ENCODE results near the gene ZCCHC2.

ZCCHC2 gene

DNA sequence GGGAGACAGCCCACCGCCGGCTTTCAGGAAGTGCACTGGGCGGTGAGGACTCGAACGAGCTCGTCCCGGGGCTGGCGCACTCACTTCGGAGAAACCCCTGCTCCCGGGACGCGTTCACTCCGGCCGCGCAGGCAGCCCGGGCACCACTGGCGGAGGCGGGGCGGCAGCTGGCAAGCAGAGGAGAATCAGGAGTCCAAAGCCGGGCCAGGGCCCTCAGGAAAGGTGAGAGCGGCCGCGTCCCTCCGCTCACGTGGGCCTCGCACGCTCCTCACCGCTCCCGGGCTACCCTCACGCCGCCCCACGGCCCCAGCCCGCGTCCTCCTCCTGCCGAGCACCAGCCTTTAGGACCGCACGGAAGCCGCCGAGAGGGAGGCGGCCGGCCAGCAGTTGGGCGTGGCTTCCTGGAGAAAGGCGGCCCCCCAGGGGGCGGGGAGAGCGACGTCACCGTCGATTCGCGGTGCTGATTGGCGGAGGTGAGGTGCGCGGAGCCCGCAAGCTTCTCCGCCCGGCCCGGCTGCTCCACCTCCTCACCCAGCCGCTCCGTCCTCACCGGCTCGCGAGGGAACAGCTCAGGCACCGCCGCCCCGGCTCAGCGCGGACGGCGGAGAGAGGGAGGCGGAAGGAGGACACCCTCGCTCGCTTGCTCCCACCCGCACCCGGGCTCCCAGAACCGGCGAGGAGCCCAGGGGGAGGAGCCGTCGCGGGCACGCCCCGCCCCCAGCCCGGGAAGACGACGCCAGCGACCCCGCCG, at the start of gene ZCCHC2:
Gene ZCCHC2 (plus strand): TSS at position 522 of the 751 bp plus-strand sequence. CDS start 400 bp downstream, outside the sequence.
- peak; percentile 97 for FAIRE-seq

DNA sequence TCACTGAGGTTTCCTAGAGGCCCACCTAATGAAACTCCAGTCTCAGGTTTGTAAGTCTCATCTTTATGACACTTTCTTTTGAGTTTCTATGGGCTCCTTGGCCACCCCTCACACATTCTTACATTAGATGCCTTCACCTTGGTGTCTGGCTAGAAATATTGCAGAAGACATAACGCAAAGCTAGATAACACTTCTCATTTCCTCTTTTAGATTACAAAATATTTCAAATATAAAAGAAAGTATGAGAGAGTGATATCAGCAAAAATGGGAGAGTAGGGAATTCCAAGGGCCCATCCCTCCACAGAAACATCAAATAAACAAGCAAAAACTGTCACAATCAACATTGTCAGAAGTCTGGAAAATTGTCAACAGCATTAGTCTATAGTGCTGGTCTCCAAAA, 43.3 kb upstream of the ZCCHC2 start:
- FAIRE-seq: no peak

DNA sequence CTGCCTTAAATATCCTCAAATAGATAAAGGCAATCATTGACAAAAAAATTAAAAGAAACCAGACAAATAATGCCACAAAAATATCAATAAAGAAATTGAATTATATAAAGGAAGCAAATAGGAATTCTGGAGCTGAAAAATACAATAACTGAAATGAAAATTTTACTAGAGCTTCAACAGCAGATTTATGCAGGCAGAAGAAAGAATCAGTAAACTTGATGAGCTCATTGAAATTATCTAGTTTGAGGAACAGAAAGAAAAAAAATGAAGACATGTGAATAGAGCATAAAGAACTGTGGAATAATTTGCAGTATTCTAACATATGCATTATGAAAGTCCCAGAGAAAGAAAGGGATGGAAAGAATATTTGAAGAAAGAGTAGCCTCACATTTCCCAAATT, 41.9 kb upstream of the ZCCHC2 start:
- no peak for FAIRE-seq

DNA sequence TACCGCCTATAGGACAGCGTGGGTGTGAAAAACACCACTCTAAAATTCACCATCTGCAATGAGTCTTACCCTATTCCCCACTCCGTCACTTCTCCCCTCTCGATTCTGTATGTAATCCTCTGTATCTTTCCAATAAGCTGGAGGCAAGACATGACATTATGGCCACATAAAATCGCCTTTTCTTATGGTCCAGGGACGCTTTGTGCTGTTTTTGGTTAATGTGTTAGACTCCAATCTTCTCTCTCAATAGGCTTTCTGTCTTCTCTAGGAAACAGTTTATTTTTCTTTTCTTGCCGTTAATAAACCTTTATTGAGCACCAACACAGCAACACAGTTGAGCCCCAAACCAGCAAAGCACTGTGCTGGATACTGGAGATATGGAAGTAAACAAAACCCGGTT, 37.9 kb upstream of the ZCCHC2 start:
- no peak for FAIRE-seq

DNA sequence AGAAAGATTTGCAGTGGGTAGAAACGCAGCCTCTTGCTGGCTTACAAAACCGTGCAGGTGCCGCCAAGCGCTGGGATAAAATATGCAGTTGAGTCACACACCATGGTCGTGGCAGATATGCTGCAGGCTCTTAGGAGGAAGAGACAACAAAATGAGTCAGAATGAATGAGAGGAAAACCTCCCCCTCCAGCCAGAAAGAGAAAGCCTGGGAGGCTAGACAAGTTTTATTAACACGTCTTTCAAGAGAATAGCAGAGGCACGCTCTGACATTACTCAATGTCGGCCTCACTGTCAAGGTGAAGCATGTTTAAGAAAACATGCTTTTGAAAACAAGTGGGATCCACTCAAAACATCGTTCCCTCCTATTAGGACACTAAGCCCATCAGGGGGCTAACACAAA, 37.1 kb upstream of the ZCCHC2 start:
- no peak for FAIRE-seq

DNA sequence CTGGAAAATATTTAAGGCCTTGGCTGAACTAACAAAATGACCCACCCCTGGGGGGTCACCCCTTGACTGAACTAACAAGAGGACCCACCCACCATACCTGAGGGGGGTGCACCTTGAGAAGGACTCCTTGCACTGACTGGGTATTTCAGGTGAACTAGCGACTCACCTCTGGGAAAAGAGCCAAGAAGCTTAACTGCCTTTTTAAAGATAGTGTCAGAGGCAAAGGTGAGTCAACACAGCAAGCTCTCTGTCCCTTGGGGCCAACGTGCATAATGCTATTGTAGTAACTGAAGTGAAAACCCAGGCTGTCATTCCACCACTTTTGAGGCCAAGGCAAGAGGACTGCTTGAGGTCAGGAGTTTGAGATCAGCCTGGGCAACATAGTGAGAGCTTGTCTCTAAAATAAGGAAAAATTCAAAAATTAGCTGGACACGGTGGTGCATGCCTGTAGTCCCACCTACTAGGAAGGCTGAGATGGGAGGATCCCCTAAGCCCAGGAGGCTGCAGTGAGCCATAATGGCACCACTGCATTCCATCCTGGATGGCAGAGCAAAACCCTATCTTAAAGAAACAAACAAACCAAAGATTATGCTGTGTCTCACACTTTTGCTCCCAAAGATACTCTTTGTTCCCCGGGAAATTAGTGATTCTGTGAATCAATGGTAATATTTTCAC, 36.4 kb upstream of the ZCCHC2 start:
- FAIRE-seq: no peak

DNA sequence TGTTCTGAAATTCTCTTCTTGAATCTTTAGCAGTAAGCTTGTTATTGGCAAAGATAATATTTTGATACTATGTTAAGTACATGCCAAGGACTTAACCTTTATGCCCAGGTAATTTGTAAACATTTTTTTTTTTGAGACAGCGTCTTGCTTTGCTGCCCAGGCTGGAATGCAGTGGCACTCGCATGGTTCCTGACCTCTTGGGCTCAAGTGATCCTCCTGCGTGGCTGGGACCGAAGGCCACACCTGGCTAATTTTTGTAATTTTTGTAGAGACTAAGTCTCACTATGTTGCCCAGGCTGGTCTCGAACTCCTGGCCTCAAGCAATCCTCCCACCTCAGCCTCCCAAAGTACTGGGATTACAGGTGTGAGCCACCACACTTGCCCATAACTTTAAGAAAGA, 35.7 kb upstream of the ZCCHC2 start:
- FAIRE-seq: no peak

DNA sequence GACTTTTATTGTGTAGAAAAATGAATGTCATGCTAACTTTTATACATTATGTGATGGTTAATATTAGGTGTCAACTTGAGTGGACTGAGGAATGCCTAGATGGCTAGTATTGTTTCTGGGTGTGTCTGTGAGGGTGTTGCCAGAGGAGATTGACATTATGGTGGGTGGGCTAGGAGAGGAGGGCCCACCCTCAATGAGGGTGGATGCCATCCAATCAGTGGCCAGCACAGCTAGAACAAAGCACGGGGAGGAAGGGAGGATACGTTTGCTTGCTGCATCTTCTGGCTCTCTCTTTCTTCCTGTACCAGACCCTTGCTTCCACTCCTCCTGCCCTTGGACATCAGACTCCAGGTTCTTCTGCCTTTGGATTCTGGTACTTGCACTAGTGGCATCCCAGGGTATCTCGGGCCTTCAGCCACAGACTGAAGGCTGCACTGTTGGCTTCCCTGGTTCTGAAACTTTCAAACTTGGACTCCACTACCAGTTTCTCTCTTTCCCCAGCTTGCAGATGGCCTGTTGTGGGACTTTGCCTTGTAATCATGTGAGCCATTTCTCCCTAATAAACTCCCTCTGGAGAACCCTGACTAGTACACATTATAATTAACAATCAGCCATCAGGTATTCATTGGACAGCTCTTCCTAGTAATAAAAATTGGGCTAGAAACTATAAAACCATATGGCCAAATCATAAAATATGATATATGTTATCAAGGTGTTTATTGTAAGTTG, 31.7 kb upstream of the ZCCHC2 start:
- FAIRE-seq: no peak

DNA sequence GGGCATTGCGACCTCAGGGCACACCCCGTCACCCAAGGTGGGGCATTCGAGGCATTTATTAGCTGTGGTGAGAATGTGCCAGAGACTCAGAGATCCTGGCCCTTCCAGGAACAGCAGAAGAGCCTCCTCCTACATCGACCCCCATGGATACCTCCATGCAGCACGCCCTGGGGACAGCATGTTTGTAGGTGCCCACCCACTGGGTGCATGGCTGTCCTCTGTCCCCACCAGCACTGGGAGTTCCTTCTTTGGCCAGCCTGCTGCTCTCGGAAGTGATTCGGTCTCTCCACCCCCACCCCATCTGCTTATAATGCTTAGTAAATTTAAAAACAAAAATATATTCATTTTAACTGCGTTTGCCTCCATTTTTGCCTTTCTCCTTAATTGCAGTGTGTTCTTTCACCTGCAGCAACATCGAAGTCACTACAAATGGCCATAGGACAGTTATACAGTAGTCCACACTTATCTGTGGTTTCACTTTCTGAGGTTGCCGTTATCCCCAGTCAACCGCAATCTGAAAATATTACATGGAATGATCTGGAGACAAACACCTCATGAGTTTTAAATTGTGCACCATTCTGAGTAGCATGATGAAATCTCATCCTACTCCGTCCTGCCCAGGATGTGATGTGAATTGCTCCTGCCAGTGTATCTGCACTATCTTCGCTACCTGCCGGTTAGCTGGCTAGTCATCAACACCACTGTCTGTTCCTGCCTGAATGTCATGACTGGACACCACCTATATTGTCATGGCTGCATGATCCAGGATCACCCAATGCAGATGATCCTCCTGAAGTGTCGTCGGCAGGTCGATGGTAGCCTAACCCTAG, 29.6 kb upstream of the ZCCHC2 start:
- FAIRE-seq: no peak

DNA sequence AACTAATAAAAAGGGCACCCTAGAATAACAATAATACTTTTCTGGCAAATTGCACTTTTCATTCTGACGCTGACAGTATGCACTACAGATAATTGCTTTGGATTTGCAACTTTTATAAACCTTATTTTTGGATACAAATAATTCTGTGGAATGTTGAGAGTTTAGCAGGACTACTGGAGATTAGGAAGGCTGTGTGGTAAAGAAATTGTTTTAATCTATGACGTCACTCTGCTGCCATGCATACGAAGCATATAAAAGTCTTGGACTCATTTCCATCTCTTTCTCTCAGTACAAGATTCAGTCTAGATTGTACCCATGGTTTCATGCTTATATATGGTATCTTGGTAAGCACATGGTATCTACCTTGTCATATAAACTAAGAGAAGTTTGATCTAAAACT, 28.1 kb upstream of the ZCCHC2 start:
- FAIRE-seq: no peak

DNA sequence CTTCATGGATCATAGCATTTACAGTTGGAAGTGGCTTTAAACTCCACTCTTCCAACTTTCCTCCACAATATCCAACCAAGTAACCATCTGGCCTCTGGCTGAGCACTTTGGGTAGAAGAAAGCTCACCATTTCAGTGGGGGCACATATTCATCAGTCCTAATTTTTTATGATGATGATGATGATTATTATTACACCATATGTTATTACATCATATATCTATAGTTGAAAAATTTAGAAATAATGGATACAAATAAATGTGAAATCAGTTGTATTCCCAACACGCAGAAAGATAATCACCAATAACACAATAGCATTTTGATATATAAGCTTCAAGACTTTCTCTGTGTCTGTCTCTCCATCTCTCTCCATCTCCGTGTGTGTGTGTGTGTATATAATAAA, 26.6 kb upstream of the ZCCHC2 start:
- FAIRE-seq: no peak

DNA sequence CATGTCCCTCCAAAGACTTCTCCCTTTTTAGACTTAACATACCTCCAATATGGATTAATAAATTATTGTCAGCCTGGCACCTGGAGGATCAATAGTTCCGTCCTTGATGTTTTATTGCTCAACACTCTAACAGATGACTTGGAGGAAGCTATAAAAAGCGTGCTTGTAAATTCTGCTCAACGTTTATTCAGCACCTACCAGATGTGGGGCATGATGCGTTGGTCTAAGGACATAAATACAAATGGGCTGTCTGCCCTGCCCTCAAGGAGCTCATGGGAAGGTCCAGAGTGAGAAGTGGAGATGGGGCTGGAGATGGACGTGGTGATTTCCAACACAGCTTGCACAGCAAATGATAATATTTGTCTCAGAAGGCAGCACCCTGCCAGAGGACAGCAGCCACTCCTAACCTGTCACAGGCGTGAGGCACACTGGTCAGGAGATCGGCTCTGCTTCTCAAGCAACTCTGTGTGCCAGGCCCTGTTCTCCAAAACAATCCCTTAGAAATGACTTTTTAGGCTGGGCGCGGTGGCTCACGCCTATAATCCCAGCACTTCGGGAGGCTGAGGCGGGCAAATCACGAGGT, 25.5 kb upstream of the ZCCHC2 start:
- no peak for FAIRE-seq

DNA sequence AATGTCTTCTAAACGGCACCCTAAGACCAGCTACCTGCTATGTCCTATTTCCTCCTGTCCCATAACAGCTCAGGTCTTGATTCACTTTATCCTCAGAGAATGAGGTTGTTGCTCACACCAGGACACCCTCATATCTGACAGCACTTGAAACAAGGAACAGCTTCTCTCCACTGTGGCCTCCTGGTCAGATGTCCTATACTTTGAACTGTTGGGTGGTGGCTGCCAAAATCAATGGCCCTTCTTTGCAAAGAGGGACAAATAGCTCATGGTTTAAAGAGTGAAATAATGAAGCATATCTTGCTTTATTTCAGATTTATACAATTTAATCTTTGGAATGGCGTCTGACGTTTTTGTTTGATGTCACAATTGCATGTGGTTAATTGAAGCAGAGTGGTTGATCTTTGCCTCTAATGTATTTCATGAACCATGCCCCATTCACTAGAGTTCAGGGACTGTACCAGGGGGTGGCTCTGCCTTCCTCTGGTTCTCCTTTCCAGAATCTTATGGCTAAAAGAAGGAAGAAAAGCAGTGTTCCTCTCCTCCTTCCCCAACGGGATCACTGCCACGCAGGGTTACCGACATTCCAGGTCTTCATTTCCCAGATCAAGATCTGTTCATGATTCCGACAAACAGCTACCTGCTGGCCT, 24.1 kb upstream of the ZCCHC2 start:
- FAIRE-seq: no peak

DNA sequence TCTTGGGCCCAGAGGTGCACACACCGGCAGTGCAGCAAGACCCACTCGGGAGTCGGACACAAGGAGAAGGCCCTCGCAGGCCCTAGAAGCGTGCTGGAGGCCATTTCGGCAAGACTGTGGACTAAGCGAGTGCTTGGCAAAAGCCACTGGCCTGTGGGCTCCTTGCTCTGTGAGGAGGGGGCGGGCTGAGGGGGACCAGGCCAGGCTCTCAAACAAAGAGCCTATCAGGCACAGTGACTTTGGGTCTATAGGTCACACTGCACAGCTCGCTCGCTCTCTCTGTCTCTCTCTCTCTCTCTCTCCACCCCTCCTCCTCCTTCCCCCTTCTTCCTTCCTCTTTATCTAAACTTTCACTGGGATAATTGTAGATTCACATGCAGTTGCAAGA, 23.6 kb upstream of the ZCCHC2 start:
- FAIRE-seq: no peak

DNA sequence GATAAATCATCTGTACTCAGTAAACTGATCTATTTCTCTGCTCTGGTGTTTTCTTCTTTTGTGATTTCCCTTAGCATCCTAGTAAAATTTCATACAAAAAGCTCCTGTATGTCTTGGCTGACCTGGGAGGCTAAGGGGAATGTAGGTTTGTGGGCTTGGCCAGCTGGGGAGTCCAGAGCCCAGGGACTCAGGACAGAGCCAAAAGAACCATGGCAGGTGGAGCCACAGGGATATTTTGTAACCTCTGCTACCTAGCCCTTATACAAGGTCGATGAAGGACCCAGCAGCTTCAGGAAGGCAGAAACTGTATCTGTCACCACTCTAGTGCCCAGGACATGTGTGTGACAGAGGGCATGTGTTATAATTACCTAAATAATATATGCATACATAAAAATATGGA, 22.7 kb upstream of the ZCCHC2 start:
- no peak for FAIRE-seq

DNA sequence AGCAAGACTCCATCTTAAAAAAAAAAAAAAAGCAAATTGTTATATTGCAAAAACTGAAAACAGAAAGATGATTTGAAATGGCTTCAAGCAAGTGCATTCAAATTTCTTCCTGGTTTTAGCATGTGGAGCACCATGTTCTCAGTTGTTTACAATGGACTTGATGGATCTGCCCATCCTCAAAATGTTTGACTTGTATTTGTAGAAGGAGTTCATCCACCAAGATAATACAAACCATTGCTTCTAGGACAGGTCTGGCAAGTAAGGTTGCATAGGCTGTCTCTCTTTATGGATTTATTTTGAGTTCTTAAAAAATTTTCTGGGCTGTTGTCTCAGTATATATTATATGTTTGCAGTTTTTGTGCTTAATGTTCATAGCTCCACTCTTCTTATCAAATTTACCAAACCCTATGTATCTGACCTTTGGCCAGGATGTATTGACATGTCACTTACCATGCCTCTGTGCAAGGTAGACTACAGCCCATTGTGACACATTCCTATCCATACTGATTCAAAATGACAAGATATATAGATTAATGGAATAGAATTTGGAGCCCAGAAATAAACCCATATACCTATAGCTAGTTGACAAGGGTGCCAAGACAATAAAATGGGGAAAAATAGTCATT, 21.7 kb upstream of the ZCCHC2 start:
- no peak for FAIRE-seq

DNA sequence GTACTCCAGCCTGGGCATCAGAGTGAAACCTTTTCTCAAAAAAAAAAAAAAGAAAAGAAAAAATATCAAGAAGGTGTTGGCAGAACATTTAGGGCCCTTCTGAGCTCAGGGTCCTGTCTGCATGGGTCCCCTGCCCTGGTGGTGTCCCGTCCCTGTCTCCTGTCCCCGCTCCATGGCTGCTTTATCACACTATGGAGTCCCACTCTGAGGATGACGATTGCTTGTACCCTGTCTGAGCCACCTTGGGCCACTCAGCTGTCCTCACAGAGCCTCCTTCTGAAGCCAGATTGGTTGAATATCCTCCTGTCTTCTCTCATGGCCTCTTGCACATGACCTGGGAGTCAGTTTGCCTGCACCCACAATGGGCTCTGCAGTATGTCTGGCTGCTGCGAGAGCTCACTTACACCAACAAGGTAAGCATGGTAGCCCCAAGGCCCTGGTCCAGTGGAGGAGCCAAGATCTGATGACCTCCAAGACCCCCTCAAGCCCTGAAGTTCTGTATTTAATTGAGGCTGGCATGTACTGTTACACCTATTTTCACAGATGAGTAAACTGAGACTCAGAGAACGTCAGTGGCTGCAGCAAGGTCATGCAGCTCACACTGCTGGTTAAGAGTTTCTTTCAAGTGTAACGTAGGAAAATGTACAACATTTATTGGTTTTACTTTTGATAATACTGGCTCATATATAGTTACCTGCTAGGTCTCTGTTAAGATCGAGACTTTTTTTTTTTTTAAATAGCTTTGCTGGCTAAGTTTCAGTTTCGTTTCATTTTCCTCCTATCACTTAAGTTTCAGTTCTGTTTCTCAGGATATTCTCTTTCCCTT, 16.9 kb upstream of the ZCCHC2 start:
- no peak for FAIRE-seq

DNA sequence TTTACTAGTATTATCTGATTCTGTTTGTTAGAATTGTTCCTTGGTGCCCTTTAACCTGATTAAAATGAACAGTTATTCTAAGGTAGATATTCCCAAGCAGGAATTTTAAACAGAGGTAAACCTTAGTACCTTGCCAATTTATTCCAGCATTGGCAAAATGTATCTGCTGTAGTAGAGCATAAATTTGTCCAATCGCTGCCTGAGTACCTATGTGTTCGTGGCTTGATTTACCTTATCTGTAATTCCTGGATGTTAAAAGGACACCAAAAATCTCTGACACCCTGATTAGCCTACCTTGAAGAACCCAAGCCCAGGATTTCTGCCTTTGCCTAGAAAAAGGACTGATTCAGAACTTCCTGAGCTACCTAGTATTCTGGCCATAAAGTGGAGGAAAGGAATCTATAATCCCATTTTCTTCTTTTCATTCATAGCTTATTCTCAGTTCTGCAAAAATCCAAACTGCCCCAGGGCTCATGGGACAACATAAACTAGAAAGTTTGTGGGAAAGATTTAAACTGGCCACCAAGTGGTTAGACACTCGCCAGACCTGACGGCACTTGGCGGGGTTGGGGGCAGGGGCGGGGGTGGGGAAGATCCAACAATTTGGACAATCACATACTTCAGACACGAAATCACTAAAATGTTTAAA, 16.2 kb upstream of the ZCCHC2 start:
- no peak for FAIRE-seq

DNA sequence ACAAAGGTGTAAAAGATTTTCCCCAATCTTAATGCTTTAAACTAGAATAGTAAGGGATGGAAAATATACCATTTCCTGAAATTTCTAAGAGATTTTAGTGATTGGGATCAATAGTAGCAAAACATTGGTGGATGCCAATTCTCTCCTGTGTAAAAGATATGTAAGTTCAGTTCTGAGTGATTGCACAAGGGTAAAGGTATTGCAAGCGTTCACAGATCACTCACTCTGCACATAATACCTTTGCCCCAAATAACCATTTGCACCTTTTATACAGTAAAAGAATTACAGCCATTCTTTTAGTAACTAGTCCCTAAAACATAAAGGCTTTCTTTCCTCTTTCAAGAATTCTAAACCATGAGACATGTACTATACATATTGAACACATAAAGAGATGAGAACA, 13.0 kb upstream of the ZCCHC2 start:
- no peak for FAIRE-seq

DNA sequence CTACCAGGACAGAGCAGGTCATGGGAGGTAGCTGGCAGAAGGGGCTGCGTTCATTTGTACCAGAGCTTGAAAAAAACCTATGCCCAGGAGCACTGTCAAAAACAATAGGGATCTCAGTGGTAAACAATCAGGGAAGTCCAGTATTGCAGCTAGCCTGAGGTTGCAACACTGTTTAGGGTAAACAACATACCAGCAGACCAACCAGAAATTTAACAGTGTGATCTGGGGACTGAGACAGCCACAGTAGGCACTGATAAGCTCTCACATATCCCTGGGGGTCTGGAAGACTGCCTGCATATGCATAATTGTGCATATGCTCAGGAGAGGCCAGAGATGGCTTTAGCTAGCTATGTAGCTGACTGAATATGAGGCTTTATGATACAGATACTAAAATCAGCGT, 12.0 kb upstream of the ZCCHC2 start:
- no peak for FAIRE-seq
